Measurements from ENCODE around the gene NUF2.

NUF2 gene

GRCh38 chr1:163388970-163389369 is 67.2 kb downstream of the NUF2 start:
- Mint-ChIP-seq H3K9me3 (no peaks in the 10 kb centered on the region), H3K27ac (no peak overlapping the region), H3K36me3 (ENCODE audit: low read depth) (no peaks in the 10 kb centered on the region), H3K4me1 (no peaks in the 10 kb centered on the region), H3K27me3 (ENCODE audit: low read depth, poor library complexity) (peaks cover 13% of the 10 kb centered on the region), H3K4me3 (no peak overlapping the region)
- TF ChIP-seq CTCF (IDR thresholded peaks at IDR 0.05), result no peak
- DNase-seq, result no peak

- H3K4me3 Mint-ChIP-seq, result no peak overlapping the region
- H3K9me3 Mint-ChIP-seq, result no peaks in the 10 kb centered on the region
- no peaks in the 10 kb centered on the region for H3K36me3 Mint-ChIP-seq (ENCODE audit: low read depth)
- TF ChIP-seq CTCF (IDR thresholded peaks at IDR 0.05), result no peak
- peaks cover 16% of the 10 kb centered on the region for H3K27me3 Mint-ChIP-seq (ENCODE audit: low read depth, poor library complexity)
- H3K4me1 Mint-ChIP-seq, result peaks cover 5% of the 10 kb centered on the region
- no peak overlapping the region for H3K27ac Mint-ChIP-seq
- DNase-seq, result no peak
Measured at GRCh38 chr1:163395790-163396189, 74.0 kb downstream of the NUF2 start.

- H3K36me3 Mint-ChIP-seq (ENCODE audit: low read depth), result no peaks in the 10 kb centered on the region
- H3K9me3 Mint-ChIP-seq, result no peaks in the 10 kb centered on the region
- H3K27me3 Mint-ChIP-seq (ENCODE audit: low read depth, poor library complexity), result peaks cover 20% of the 10 kb centered on the region
- H3K4me1 Mint-ChIP-seq, result peaks cover 5% of the 10 kb centered on the region
- no peak overlapping the region for H3K4me3 Mint-ChIP-seq
- DNase-seq, result no peak
- H3K27ac Mint-ChIP-seq, result no peak overlapping the region
- TF ChIP-seq CTCF (IDR thresholded peaks at IDR 0.05), result no peak
Measured at GRCh38 chr1:163397451-163398200, 75.9 kb downstream of the NUF2 start.

GRCh38 chr1:163399001-163399400 is 77.2 kb downstream of the NUF2 start:
- Mint-ChIP-seq H3K4me1 (peaks cover 5% of the 10 kb centered on the region), H3K9me3 (no peaks in the 10 kb centered on the region), H3K36me3 (ENCODE audit: low read depth) (no peaks in the 10 kb centered on the region), H3K4me3 (no peak overlapping the region), H3K27ac (no peak overlapping the region), H3K27me3 (ENCODE audit: low read depth, poor library complexity) (peaks cover 17% of the 10 kb centered on the region)
- DNase-seq, result no peak
- TF ChIP-seq CTCF (IDR thresholded peaks at IDR 0.05), result no peak

GRCh38 chr1:163399976-163400601 is 78.3 kb downstream of the NUF2 start:
- no peaks in the 10 kb centered on the region for H3K36me3 Mint-ChIP-seq (ENCODE audit: low read depth)
- no peak for TF ChIP-seq CTCF (IDR thresholded peaks at IDR 0.05)
- H3K4me3 Mint-ChIP-seq, result no peak overlapping the region
- H3K4me1 Mint-ChIP-seq, result peaks cover 11% of the 10 kb centered on the region
- DNase-seq, result no peak
- H3K27ac Mint-ChIP-seq, result no peak overlapping the region
- H3K27me3 Mint-ChIP-seq (ENCODE audit: low read depth, poor library complexity), result peaks cover 21% of the 10 kb centered on the region
- no peaks in the 10 kb centered on the region for H3K9me3 Mint-ChIP-seq

GRCh38 chr1:163401211-163401610 is 79.5 kb downstream of the NUF2 start:
- Mint-ChIP-seq H3K4me3 (no peak overlapping the region), H3K27me3 (ENCODE audit: low read depth, poor library complexity) (peaks cover 19% of the 10 kb centered on the region), H3K9me3 (no peaks in the 10 kb centered on the region), H3K27ac (no peak overlapping the region), H3K36me3 (ENCODE audit: low read depth) (no peaks in the 10 kb centered on the region), H3K4me1 (peaks cover 22% of the 10 kb centered on the region)
- no peak for DNase-seq
- TF ChIP-seq CTCF (IDR thresholded peaks at IDR 0.05), result no peak

Data from nephron progenitor cell (in vitro differentiated cells).